WI38 (cell line): ENCODE measurements around the gene RBP5.

Source experiments
- H3K4me3 ChIP-seq: 2 replicates; pipeline ENCODE4 v1.5.1; 2011; ENCODE audit warnings: low read depth, mild to moderate bottlenecking, control low read depth, low read length
- TF ChIP-seq, protein P1 (sequence below): IDR thresholded peaks from 2 replicates; pipeline ENCODE4 v1.5.1; 2012; ENCODE audit warnings: low read depth, mild to moderate bottlenecking, control low read depth, low read length

Gene RBP5

DNA sequence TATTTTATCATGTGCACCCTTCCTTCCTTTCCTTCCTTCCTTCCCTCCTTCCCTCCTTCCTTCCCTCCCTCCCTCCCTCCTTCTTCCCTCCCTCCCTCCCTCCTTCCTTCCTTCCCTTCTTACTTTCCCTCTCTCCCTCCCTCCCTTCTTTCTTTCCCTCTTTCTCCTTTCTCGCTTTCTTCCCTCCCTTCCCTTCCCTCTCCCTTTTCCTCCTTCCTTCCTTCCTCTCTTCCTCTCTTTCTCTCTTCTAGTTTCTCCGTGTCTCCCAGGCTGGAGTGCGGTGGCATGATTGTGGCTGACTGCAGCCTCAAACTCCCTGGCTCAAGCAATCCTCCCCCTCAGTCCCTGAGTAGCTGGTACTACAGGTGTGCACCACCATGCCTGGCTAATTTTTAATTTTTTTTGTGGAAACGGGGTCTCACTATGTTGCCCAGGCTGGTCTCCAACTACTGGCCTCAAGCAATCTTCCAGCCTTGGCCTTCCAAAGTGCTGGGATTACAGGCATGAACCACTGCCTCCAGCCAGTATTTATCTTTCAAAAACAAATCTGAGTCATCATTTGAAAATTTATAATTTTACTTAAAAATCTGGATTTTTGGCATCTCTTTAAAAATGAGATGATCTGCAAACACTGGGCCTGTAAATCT, 27.5 kb downstream of the RBP5 start:
- TF ChIP-seq, protein P1, sequence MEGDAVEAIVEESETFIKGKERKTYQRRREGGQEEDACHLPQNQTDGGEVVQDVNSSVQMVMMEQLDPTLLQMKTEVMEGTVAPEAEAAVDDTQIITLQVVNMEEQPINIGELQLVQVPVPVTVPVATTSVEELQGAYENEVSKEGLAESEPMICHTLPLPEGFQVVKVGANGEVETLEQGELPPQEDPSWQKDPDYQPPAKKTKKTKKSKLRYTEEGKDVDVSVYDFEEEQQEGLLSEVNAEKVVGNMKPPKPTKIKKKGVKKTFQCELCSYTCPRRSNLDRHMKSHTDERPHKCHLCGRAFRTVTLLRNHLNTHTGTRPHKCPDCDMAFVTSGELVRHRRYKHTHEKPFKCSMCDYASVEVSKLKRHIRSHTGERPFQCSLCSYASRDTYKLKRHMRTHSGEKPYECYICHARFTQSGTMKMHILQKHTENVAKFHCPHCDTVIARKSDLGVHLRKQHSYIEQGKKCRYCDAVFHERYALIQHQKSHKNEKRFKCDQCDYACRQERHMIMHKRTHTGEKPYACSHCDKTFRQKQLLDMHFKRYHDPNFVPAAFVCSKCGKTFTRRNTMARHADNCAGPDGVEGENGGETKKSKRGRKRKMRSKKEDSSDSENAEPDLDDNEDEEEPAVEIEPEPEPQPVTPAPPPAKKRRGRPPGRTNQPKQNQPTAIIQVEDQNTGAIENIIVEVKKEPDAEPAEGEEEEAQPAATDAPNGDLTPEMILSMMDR, result no peak
- no peak overlapping the region for H3K4me3 ChIP-seq

DNA sequence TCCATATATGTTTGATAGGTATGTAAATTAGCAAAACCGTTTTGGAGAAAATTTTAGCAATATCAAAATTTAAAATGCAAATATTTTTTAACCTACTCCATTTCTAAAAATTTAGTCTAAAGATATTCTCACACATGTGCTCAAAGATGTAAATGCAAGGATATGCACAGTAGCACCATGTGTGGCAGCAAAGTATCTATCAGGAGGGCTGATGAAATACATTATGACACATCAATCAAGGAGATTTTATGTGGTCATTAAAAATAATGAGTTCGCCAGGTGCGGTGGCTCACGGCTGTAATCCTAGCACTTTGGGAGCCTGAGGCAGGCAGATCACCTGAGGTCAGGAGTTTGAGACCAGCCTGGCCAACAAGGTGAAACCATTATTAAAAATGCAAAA, 28.4 kb downstream of the RBP5 start:
- H3K4me3 ChIP-seq, result no peak overlapping the region
- TF ChIP-seq, protein P1, result no peak

DNA sequence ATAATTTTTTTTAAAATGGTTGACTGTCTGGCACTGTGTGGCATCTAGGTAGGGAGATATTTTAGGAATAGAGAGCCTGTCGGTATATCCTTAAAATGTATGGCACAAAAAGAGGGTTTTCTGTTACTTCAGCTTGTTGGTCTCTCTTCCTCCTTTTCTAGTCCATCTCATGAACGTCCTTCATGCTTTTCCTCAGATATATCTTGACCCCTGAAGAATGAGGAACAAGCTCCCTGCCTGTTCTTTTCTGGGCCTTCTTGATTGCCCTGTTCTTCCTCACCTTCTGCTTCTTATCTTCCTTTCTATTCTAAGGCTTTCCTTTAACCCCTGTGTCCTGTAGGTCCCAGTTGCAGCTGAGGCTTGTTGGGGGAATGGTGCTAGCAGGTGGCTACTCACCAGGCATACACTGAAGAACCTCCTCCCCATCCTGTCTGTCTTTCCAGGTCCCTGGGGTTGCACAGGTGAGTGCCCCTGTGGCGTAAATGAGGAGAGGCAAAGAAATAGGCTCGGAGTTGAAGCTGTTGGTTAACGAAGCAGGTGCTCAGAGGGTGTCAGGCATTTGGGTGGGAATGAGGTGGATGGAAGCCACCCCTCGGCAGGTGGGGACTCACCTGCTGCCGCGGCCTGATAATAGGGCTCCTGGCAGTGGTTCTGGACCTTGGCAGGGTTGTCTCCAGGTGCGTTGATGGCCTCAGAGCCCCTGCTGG, 29.2 kb downstream of the RBP5 start:
- TF ChIP-seq, protein P1, result no peak
- H3K4me3 ChIP-seq, result no peak overlapping the region

DNA sequence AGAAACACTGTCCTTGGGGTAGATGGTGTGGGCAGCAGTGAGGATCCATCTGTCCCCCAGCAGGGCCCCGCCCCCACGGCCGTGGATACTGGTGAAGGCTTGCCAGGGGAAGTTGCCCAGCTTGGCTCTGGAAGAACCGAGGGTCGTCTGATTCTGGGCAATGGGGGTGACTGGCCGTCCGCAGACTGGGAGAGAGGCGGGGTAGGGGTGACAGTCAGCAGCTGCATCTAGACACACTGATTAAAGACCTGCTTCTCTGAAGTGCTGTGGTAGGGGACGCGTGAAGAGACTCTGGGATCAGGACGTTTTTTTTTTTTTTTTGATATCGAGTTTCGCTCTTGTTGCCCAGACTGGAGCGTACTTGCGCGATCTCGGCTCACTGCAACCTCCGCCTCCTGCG, 31.7 kb downstream of the RBP5 start:
- no peak overlapping the region for H3K4me3 ChIP-seq
- TF ChIP-seq, protein P1, result no peak

DNA sequence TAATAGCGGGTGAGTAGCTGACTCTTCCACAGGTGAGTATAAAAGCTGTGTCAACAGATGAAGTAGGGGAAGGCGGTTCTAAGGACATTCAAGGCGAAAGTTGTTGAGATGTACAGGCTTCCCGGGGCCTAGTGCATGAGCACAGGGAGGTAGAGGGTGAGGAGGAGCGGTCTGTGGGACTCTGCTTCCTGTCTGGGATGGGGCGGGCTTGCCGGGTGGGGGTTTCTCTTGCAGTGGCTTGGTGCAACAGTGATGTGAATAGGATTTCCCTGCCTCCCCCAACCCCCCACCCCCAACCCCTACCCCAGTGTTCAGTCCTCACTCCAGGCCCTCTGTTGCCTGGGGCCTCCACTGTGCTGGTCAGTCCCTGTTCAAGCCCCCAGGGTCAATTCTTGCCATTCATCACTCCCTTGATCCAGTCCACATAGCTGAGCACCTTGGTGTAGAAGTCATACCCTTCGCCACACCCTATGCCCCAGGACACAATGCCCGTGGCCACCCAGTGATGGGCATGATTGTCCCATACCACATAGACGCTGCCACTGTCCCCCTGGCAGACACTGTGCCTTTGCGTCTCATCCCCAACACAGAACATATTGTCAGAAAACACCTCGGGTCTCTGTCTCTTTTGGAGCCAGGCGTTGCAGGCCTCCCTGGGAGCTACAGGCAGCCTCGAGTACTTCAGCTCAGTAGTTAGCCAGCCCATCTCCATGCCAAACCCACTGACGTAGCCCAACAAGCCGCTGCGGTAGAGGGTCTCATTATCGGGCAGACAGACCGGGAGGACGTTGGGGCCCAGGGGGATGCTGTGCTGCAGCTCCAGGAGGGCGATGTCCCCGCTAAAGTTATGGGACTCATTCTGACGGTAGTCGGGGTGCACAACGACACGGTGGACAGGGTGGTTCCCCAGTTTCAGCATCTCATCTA, 32.4 kb downstream of the RBP5 start:
- H3K4me3 ChIP-seq, result no peak overlapping the region
- TF ChIP-seq, protein P1, result no peak

DNA sequence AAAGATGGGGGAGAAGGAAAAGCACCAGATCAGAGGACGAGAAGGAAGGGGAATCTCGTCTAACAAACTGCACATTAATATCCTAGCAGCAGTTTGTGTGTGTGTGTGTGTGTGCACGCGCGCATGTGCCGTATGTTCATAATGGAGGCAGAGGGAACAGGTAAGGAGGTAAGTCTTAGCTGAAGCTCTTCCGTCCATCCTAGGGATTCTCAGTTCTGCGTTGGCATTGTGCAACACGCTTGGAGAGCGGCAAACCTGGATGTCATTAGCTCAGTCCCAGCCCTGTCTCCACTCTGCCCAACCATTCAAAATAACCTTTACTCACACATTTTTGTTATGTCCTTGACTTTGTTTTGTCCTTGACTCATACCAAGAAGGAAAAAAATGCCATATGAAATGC, 34.8 kb downstream of the RBP5 start:
- no peak overlapping the region for H3K4me3 ChIP-seq
- TF ChIP-seq, protein P1, result no peak
